Astrocyte (in vitro differentiated cells and primary cell): Measurements from ENCODE around the gene SRRT.

Source experiments
- EZH2 ChIP-seq: IDR thresholded peaks from 2 replicates; pipeline ENCODE4 v1.6.1; 2012; ENCODE audit warnings: mild to moderate bottlenecking, low read length, inconsistent platforms; ENCODE audit not compliant: insufficient read depth
- TF ChIP-seq, protein P1 (sequence below): IDR thresholded peaks from 2 replicates; pipeline ENCODE4 v1.5.1; 2011; ENCODE audit warnings: low read depth, mild to moderate bottlenecking, inconsistent platforms, low read length, moderate library complexity; ENCODE audit not compliant: insufficient read depth

DNA sequence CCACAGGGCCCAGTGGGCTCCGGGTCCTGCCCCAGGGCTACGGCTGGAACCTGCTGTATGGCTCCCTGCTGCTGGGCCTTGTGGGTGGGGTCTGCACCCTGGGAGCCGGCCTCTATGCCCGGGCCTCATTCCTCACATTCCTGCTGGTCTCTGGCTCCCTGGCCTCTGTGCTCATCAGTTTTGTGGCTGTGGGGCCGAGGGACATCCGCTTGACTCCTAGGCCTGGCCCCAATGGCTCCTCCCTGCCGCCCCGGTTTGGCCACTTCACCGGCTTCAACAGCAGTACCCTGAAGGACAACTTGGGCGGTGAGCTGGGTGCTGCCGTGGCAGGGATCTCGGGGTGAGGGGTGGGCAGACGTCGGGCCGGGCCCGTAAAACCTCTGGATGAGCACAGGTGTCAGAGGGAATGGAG, 18.0 kb upstream of the SRRT start:
- TF ChIP-seq, protein P1, sequence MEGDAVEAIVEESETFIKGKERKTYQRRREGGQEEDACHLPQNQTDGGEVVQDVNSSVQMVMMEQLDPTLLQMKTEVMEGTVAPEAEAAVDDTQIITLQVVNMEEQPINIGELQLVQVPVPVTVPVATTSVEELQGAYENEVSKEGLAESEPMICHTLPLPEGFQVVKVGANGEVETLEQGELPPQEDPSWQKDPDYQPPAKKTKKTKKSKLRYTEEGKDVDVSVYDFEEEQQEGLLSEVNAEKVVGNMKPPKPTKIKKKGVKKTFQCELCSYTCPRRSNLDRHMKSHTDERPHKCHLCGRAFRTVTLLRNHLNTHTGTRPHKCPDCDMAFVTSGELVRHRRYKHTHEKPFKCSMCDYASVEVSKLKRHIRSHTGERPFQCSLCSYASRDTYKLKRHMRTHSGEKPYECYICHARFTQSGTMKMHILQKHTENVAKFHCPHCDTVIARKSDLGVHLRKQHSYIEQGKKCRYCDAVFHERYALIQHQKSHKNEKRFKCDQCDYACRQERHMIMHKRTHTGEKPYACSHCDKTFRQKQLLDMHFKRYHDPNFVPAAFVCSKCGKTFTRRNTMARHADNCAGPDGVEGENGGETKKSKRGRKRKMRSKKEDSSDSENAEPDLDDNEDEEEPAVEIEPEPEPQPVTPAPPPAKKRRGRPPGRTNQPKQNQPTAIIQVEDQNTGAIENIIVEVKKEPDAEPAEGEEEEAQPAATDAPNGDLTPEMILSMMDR, result no peak
- no peak for TF ChIP-seq EZH2
